ENCODE measurements around the gene NTSR2.

NTSR2 gene

GRCh38 chr2:11629215-11629614 is 40.8 kb downstream of the NTSR2 start:
- DNase-seq (ENCODE audit: low read depth, low spot score): no peak

GRCh38 chr2:11628675-11629074 is 41.3 kb downstream of the NTSR2 start:
- no peak for DNase-seq (ENCODE audit: low read depth, low spot score)

- DNase-seq (ENCODE audit: low read depth, low spot score): no peak
Observed at GRCh38 chr2:11625671-11626070, 44.3 kb downstream of the NTSR2 start.

- DNase-seq (ENCODE audit: low read depth, low spot score): no peak
Observed at GRCh38 chr2:11624893-11625292, 45.1 kb downstream of the NTSR2 start.

- no peak for DNase-seq (ENCODE audit: low read depth, low spot score)
Observed at GRCh38 chr2:11622611-11623010, 47.4 kb downstream of the NTSR2 start.

- no peak for DNase-seq (ENCODE audit: low read depth, low spot score)
Observed at GRCh38 chr2:11621410-11621809, 48.6 kb downstream of the NTSR2 start.

- no peak for DNase-seq (ENCODE audit: low read depth, low spot score)
Observed at GRCh38 chr2:11618708-11619062, 51.3 kb downstream of the NTSR2 start.

GRCh38 chr2:11617984-11618707 is 51.8 kb downstream of the NTSR2 start:
- no peak for DNase-seq (ENCODE audit: low read depth, low spot score)

DNA sequence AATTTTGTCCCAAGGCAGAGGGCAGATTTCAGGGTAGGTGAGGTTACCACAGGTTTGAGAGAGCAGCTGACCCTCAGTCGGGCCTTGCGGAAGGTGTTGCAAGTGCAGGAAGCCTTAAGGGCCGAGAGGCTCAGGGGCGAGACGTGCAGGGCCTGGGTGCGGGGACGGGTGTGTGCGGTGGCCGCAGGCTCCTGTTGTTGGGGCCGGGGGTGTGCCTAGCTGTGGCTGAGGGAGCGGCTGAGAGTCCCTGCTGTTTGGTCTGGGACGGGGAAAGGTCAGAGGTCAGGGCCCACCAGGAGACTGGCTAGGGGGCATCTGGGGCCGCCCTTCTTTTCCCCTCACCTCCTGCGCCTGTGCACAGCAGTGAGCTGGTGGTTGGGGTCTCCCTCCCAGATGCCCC is 52.5 kb downstream of the NTSR2 start:
- no peak for DNase-seq (ENCODE audit: low read depth, low spot score)

DNA sequence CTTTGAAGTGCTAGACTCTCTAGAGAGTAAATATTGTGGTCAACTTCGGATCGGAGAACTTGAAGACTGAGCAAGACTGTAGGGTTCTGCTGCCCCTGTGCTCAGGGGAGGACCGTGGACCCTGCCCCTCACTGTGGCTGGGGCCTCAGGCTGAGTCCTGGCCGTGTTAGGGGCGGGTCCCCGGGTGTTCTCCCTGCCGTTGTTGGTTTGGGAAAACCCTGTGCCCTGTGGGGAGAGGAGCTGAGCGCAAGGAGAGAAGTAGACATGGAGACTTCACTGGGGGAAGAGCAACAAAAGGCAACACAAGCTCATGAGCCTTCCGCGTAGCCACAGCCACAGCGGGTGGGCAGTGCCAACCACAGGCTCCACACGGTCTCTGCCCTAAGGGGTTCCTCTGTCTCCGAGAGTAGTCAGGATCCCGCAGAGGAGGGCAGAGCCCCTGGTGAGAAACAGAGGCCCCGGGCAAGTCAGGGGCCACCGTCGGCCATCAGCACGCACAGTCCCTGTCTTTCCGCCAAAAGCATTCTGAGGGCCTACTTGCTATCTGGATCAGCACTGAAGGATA is 53.1 kb downstream of the NTSR2 start:
- DNase-seq (ENCODE audit: low read depth, low spot score): peak; percentile 18

DNA sequence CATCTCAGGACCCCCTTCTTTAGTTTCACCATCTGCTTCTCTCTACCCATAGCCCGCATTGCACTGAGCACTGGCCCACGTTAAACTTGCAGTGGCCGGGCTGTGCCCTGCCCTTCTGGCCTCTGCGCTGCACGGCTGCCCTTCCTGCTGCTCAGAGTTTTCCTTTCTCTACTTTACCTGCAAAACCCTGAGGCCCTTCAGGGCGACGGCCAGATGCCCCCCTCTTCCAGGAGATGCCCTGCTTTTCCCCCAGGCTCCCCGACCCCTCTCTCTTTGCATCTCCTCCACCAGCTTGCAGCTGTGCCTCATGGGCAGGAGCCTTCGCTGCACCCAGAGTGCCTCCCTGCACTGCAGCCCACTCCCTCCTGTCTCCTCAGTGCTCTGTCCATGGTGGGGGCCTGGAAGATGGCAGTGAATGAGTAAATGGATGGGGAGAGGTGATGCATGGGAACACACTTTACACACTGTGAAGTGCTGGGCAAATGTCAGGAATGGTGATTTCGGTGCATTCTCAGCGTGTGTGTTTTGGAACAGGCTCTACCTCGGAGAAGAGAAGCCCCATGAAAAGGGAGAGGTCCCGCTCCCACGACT is 53.8 kb downstream of the NTSR2 start:
- DNase-seq (ENCODE audit: low read depth, low spot score): no peak

DNA sequence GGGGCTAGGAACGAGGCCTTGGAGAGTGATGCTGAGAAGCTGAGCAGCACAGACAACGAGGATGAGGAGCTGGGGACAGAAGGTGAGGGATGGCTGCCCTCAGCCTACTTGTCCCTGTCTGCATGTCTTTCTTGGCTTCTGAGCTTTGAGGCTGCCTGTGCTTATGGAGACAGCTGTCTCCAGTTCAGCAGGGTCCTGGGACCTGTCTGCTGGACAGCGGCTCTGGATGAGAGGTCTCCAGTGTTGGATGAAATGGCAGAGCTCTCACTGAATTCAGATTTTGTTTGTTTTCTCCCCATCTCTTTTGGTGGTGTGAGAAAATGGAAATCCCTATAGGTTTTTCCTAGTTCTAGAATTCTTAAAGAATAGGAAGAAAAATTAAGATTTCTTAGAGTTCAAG is 54.8 kb downstream of the NTSR2 start:
- no peak for DNase-seq (ENCODE audit: low read depth, low spot score)

GRCh38 chr2:11613297-11613696 is 56.7 kb downstream of the NTSR2 start:
- DNase-seq (ENCODE audit: low read depth, low spot score): no peak

DNA sequence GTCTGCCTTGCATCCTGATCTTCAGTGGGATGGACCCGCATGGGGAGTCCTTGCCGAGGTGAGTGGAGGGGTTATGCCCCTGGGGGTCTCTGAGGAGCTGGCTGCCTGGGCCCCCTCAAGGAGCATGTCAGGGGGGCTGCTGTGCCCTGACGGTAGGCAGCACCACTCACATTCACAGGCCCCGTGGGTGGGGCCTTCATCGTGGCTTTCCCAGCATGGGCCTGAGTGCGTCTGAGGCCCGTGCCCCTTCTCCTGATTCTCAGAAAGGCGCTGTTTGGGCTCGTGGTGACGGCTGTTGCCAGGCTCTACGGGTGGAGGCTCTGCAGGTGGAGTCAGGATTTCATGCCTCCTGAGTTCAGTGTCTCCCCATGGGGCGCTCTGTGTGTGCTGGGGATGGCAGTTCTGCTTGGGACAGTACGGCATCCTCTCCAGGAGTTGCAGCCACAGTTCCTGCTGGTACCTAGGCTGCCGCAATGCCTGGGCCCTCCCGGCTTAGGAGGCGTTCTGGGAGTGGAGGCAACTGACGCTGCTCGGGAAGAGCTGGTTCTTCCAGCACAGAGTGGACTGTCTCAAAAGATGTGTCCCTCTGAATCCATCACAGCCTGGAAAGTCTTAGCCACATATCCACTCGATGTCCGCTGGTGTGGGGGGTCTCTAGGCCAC is 57.3 kb downstream of the NTSR2 start:
- no peak for DNase-seq (ENCODE audit: low read depth, low spot score)

- DNase-seq (ENCODE audit: low read depth, low spot score): no peak
Observed at GRCh38 chr2:11611251-11611650, 58.7 kb downstream of the NTSR2 start.

- DNase-seq (ENCODE audit: low read depth, low spot score): no peak
Observed at GRCh38 chr2:11610624-11611242, 59.3 kb downstream of the NTSR2 start.
